Testis (tissue), 3 donors: ENCODE results near the gene CRIP1. TPM values are rescaled to one million over a fixed set of nuclear protein-coding genes. Genes with fewer than 3 reads are reported as not detected.

Experiments
- DNase-seq: peaks from one replicate; pipeline ENCODE4 v3.0.0-alpha.2; 2019
- H3K27ac ChIP-seq, 2 donors: fragments of 200-600 bp; sonication (generic); one replicate each; pipeline ENCODE4 v1.5.1; 2019
- H3K27me3 ChIP-seq: fragments of 200-600 bp; sonication (generic); one replicate; pipeline ENCODE4 v1.5.1; 2019
- H3K36me3 ChIP-seq: fragments of 200-600 bp; sonication (generic); one replicate; pipeline ENCODE4 v1.5.1; 2017; ENCODE audit warnings: low read depth; ENCODE audit errors: missing control alignments
- H3K4me1 ChIP-seq: fragments of 200-600 bp; sonication (generic); one replicate; pipeline ENCODE4 v1.5.1; 2019
- H3K4me3 ChIP-seq, 2 donors: fragments of 200-600 bp; sonication (generic); one replicate each; pipeline ENCODE4 v1.5.1; 2017 to 2019
- H3K9me3 ChIP-seq: fragments of 200-600 bp; sonication (generic); one replicate; pipeline ENCODE4 v1.5.1; 2017
- CTCF ChIP-seq, 3 experiments: fragments of 450-650 bp in 2 of 3; fragments of 200-600 bp in 1 of 3; sonication (generic) in 1 of 3; IDR thresholded peaks; one replicate each; pipeline ENCODE4 v1.5.1; 2016 to 2019; ENCODE audit warnings: antibody characterized with exemption in 3 of 3, mild to moderate bottlenecking in 2 of 3, moderate library complexity in 1 of 3
- POLR2A ChIP-seq: fragments of 450-650 bp; IDR thresholded peaks from one replicate; pipeline ENCODE4 v1.6.1; 2017; ENCODE audit warnings: antibody characterized with exemption, mild to moderate bottlenecking, moderate library complexity
- WGBS, 2 donors: methylation state at CpG; one replicate each; pipeline ENCODE4 v1.1.5; 2018; 5-methylcytosine and 5-hydroxymethylcytosine counted together
- intact Hi-C: fragments of 100-400 bp; cut with DNase I; formaldehyde crosslinking; loops from one replicate; pipeline ENCODE4 v1.15.1; 2023; ENCODE audit warnings: low total_unique reads
- polyA plus RNA-seq: library from polyadenylated mRNA; stranded (reverse); fragments of 350-450 nt; fragmentation: Illumina TruSeq; extraction: RNeasy Lipid Tissue Mini Kit (QIAGEN cat#74804); gene quantifications from one replicate; pipeline ENCODE4 v1.2.3, GENCODE V29; 2014; ENCODE audit warnings: low read depth, low replicate concordance; ENCODE audit not compliant: insufficient read depth
- total RNA-seq, 2 donors: library from RNA; depleted of rRNA; stranded (reverse); fragments of >200 nt; gene quantifications; one replicate each; pipeline ENCODE4 v1.2.3, GENCODE V29; 2016

The CRIP1 gene
- total and polyA plus RNA-seq, 3 donors from 2014 or later: 3.0 to 154 (median 4.4) TPM

DNA sequence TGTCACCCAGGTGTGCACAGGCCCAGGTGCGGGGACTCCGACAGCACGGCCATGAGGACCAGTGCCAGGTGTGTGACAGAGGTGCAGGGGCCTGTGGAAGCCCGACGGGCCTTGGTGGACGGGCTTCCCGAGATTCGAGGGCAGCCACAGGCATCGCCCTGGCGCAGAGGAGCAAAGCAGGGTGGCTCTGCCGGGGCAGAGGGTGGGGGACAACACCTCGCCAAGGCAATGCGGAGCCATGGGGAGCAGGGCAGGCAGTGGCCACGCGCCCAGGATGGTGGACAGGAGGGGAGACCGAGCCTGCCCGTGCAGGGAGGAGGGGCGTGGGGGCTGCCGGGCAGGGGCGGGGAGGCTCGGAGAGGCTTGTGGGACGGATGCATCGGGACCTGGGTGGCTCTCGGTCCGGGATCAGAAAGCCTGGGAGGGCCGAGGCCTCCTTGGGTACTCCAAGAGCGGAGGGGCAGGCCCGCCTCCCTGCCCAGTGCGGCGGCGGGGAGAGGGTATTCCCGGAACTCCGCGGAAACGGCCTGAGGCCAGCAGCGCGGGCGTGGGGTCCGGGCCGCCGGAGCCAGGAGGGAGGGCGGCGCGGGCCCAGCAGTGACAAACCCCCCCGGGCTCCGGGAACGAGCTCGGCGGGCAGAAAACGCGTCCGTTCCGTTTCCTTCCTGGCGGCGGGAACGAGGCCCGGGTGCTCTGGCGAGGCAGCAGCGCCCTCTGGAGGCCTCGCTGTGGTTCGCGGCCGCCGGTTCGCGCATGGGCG, 41.3 kb downstream of the CRIP1 start:
- intact Hi-C loops: loop anchor here (5.0 kb wide), 1 partner anchor 326 kb away; no protein-coding TSS in a partner anchor
- Histone ChIP-seq H3K4me3 (peak overlapping the region; percentile 56 to 71), H3K9me3 (no peaks in the 10 kb centered on the region), H3K27ac (peak overlapping the region in 1 of 2 donors; percentile 2), H3K36me3 (no peaks in the 10 kb centered on the region), H3K27me3 (no peaks in the 10 kb centered on the region), H3K4me1 (peaks cover 22% of the 10 kb centered on the region)
- TF ChIP-seq POLR2A (no peak), CTCF (IDR thresholded peaks at IDR 0.05) (peak; percentile 69 to 82 (median 80))
- peak; percentile 75 for DNase-seq
- 4% methylated on average over 11 to 45 of the region's 67 CpGs for WGBS, 2 donors

- Histone ChIP-seq H3K27me3 (no peaks in the 10 kb centered on the region), H3K4me3 (peak overlapping the region; percentile 56 to 71), H3K36me3 (no peaks in the 10 kb centered on the region), H3K27ac (no peak overlapping the region), H3K4me1 (peaks cover 22% of the 10 kb centered on the region), H3K9me3 (no peaks in the 10 kb centered on the region)
- TF ChIP-seq CTCF (IDR thresholded peaks at IDR 0.05) (peak in 1 of 3 experiments; percentile 2), POLR2A (no peak)
- WGBS, 2 donors: 29 to 34% methylated on average over 13 to 63 of the region's 89 CpGs
- intact Hi-C loops: loop anchor here (5.0 kb wide), 1 partner anchor 326 kb away; no protein-coding TSS in a partner anchor
- DNase-seq: no peak
Observed at GRCh38 chr14:105528586-105529318, 42.1 kb downstream of the CRIP1 start.

DNA sequence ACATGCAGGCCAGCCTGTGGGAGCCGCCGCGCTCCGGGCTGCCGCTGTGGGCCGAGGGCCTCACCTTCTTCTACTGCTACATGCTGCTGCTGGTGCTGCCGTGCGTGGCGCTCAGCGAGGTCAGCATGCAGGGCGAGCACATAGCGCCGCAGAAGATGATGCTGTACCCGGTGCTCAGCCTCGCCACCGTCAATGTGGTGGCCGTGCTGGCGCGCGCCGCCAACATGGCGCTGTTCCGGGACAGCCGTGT, 42.6 kb downstream of the CRIP1 start:
- Histone ChIP-seq H3K27me3 (no peaks in the 10 kb centered on the region), H3K36me3 (no peaks in the 10 kb centered on the region), H3K4me1 (peaks cover 22% of the 10 kb centered on the region), H3K27ac (no peak overlapping the region), H3K4me3 (peak overlapping the region in 1 of 2 donors; percentile 20), H3K9me3 (no peaks in the 10 kb centered on the region)
- intact Hi-C loops: loop anchor here (5.0 kb wide), 1 partner anchor 327 kb away; no protein-coding TSS in a partner anchor
- WGBS, 2 donors: 20 to 42% methylated on average over 2 to 24 of the region's 24 CpGs
- DNase-seq: no peak
- TF ChIP-seq POLR2A (no peak), CTCF (IDR thresholded peaks at IDR 0.05) (no peak)

GRCh38 chr14:105529569-105530284, 43.0 kb downstream of the CRIP1 start:
- TF ChIP-seq POLR2A (no peak), CTCF (IDR thresholded peaks at IDR 0.05) (no peak)
- Histone ChIP-seq H3K9me3 (no peaks in the 10 kb centered on the region), H3K36me3 (no peaks in the 10 kb centered on the region), H3K27me3 (no peaks in the 10 kb centered on the region), H3K4me1 (peaks cover 22% of the 10 kb centered on the region), H3K27ac (no peak overlapping the region), H3K4me3 (peak overlapping the region in 1 of 2 donors; percentile 20)
- no peak for DNase-seq
- intact Hi-C loops: loop anchor here (5.0 kb wide), 1 partner anchor 327 kb away; no protein-coding TSS in a partner anchor
- 0 to 51% methylated on average over 1 to 39 of the region's 63 CpGs for WGBS, 2 donors
